Measurements from ENCODE around the gene LEFTY2. TPM values are rescaled to one million over a fixed set of nuclear protein-coding genes. Genes with fewer than 3 reads are reported as not detected.
A peak's percentile ranks its signal among the peaks of the same experiment; 100 is the strongest.
"Not testable (repeated sequence)": the region's sequence is repeated elsewhere in the genome, so short reads cannot be mapped to it uniquely, and the experiment has no call there.

Gene LEFTY2
- under 1 TPM in 1 of 2 experiments, not detected in 1; 0.10 TPM for total RNA-seq

DNA sequence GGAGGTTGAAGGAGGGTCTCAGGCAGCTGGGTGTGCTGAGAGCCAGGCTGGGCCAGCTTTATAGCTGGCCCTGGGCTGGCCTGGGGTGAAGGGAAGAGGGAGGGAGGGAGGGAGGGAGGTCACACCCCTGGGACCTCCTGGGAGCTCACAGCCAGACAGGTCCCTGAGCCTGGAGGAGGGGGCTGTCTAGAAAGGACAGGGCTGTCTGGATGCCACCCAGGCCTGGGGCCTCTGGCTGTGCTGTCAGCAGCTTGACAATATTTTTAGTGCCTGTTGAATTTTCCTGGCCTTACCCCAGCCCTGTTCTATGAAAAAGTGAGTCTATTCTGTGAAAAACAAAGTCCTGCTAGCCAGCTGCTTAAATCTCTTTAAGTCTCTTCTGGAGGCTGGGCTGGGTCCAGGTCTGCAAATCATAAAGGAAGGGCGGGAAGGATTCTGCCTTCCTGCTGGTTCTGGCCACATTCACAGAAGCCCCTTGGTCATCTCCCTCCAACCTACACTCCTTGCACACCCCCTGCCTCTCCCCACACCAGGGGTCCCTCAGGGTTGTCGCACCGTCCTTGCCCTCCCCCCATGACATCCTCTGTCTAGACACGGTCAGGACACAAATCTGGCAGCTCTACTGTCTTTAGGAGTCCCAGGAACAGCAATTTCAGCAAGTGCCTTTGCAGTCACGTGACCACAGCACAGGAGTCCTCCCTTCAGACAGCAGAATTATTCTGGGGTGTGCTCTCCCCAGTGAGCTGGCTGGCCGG, at the start of gene LEFTY2:
Gene LEFTY2 (minus strand): TSS at position 34 of the 755 bp plus-strand sequence. CDS start 80 bp downstream, outside the sequence.
- no peaks in the 10 kb centered on the region for H3K27me3 Mint-ChIP-seq (ENCODE audit: low read depth)
- no peak for DNase-seq
- no peak within 1 kb of the TSS for H3K27ac Mint-ChIP-seq
- H3K4me3 Mint-ChIP-seq: no peak within 1 kb of the TSS
- no peaks in the 10 kb centered on the region for H3K9me3 Mint-ChIP-seq
- CTCF ChIA-PET: interaction anchor here (2.0 kb wide), 1 partner anchor 20 kb away, joined by 5 read pairs; no protein-coding TSS in a partner anchor
- peaks cover 8% of the 10 kb centered on the region for H3K4me1 Mint-ChIP-seq (ENCODE audit: low read depth)
- intact Hi-C loops (cut with micrococcal nuclease): no loop called here
- no peaks in the 10 kb centered on the region for H3K36me3 Mint-ChIP-seq (ENCODE audit: low read depth)

- Mint-ChIP-seq H3K9me3 (no peaks in the 10 kb centered on the region), H3K27ac (peak overlapping the region; percentile 56), H3K27me3 (ENCODE audit: low read depth) (no peaks in the 10 kb centered on the region), H3K36me3 (ENCODE audit: low read depth) (peaks cover 47% of the 10 kb centered on the region), H3K4me3 (no peak overlapping the region), H3K4me1 (ENCODE audit: low read depth) (peaks cover 30% of the 10 kb centered on the region)
- CTCF ChIA-PET: interaction anchor here (0.6 to 3.3 kb wide), 24 partner anchors 9 to 596 kb away, joined by 3 to 32 read pairs (median 4); no protein-coding TSS in a partner anchor
- intact Hi-C loops (cut with micrococcal nuclease): loop anchor here (1.0 kb wide), 1 partner anchor 10 kb away; no protein-coding TSS in a partner anchor
- no peak for DNase-seq
Observed at GRCh38 chr1:225987491-225988316, 46.7 kb upstream of the LEFTY2 start.

DNA sequence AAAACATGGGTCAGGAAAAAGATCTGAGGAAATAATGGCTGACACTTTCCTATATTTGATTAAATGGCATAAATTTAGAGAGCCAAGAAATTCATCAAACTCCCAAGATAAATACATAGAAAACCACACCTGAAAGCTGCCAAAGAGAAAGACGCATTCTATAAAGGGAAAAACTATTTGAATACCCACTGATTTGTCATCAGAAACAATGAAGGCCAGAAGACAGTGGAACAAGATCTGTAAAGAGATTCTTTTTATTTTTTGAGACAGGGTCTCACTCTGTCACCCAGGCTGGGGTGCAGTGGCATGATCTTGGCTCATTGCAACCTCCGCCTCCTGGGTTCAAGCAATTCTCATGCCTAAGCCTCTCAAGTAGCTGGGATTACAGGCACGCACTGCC, 40.7 kb upstream of the LEFTY2 start:
- peaks cover 13% of the 10 kb centered on the region for H3K4me1 Mint-ChIP-seq (ENCODE audit: low read depth)
- DNase-seq: no peak
- CTCF ChIA-PET: interaction anchor here (1.3 to 1.4 kb wide), 2 partner anchors 49 to 507 kb away, joined by 4 read pairs; no protein-coding TSS in a partner anchor
- peaks cover 3% of the 10 kb centered on the region for H3K9me3 Mint-ChIP-seq
- peaks cover 37% of the 10 kb centered on the region for H3K36me3 Mint-ChIP-seq (ENCODE audit: low read depth)
- no peak overlapping the region for H3K27ac Mint-ChIP-seq
- H3K27me3 Mint-ChIP-seq (ENCODE audit: low read depth): no peaks in the 10 kb centered on the region
- H3K4me3 Mint-ChIP-seq: no peak overlapping the region
- intact Hi-C loops (cut with micrococcal nuclease): no loop called here

DNA sequence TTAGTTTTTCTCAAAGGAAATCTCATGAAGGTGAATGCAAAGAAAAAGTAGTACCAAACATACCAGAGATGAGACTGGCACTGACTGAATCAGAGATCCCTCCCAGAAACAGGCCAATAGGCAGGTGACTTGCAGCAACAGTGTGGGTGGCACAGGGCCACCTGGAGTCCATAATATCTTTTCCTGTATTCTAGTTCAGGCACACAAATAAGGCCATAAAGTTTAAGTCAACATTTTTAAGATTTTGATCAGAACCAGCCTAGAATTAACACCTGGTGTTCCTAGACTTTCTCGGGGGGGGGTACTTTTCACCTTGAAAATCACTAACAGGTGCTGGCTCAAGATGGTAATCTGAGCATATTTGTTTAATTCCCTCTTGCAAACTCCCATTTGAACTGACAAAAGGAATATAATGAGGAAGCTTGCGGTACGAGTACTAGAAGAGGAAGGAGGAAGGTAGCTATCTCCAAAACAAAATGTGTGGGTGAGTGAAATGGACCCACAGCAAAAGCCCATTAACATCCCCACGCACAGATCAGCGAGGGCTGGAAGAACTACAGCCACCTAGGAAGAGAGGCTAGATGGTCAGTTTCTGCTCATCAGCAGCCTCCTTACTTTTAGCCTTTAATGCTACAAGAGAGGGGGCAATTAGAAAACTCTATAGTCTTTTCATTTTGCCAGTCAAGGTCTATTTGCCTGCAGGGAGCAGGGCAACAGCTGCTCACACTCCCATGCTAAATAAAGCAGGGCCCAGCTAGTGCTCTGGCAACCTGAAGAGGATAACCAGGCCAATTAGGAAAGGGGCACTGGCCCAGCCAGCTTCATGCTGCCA, 39.2 kb upstream of the LEFTY2 start:
- no peak for DNase-seq
- intact Hi-C loops (cut with micrococcal nuclease): no loop called here
- CTCF ChIA-PET: interaction anchor here (0.6 to 1.4 kb wide), 4 partner anchors 17 to 506 kb away, joined by 3 to 4 read pairs (median 4); no protein-coding TSS in a partner anchor
- Mint-ChIP-seq H3K9me3 (peaks cover 3% of the 10 kb centered on the region), H3K27me3 (ENCODE audit: low read depth) (no peaks in the 10 kb centered on the region), H3K27ac (no peak overlapping the region), H3K4me3 (no peak overlapping the region), H3K4me1 (ENCODE audit: low read depth) (peaks cover 7% of the 10 kb centered on the region), H3K36me3 (ENCODE audit: low read depth) (peaks cover 31% of the 10 kb centered on the region)

DNA sequence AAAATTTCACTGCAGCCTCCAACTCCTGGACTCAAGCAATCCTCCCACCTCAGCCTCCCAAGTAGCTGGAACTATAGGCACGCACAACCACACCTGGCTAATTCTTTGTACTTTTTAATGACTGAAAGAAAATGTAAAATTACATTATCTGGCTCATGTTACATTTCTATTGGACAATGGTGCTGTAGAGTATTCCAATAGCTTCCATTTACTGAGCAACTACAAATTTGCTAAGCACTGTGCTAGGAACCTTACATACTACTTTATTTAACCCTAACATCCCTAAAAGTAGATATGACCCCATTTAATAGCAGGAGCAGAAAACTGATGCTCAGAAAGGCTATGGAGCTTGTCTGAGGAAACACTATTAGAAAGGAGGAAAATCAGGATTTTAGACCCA, 38.4 kb upstream of the LEFTY2 start:
- Mint-ChIP-seq H3K27me3 (ENCODE audit: low read depth) (no peaks in the 10 kb centered on the region), H3K4me1 (ENCODE audit: low read depth) (peaks cover 7% of the 10 kb centered on the region), H3K9me3 (peaks cover 3% of the 10 kb centered on the region), H3K36me3 (ENCODE audit: low read depth) (peaks cover 31% of the 10 kb centered on the region), H3K4me3 (no peak overlapping the region), H3K27ac (no peak overlapping the region)
- CTCF ChIA-PET: interaction anchor here (0.6 to 1.6 kb wide), 5 partner anchors 8 to 325 kb away, joined by 3 to 7 read pairs (median 4); no protein-coding TSS in a partner anchor
- intact Hi-C loops (cut with micrococcal nuclease): loop anchor here (5.0 kb wide), 1 partner anchor 143 kb away; no protein-coding TSS in a partner anchor
- no peak for DNase-seq

DNA sequence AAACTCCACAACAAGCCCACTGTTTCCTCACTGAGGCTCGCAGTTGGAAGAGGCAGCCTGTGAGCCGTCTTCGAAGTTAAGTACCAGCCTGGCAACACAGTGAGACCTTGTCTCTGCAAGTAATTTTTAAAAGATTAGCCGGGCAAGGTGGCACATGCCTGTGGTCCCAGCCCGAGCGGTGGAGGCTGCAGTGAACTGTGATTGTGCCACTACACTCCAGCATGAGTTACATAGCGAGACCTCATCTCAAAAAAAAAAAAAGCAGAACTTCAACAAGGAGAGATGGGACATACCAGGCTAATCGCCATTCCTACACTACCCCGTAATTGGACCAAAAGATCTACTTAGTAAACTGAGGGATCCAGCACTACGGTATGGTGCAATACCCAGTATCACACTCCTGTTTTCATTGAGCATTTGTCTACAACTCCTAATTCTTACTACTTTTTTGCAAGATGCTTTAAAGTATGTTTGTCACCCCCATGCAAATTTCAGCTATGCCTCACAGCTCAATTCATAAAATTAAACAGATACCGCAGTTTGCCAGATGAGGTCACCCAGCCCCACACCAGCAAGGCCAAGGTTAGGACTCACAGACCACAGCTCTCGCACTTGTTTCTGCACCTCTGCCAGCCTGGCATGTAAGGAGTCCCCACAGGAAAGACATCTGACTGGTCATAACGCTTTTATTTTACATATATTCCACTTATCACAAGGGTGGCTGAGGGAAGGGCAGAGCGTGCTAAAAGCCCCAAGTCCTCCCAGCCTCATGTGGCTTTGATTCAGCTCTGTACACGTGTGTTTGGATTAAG, 37.1 kb upstream of the LEFTY2 start:
- intact Hi-C loops (cut with micrococcal nuclease): loop anchor here (2.0 to 5.0 kb wide), 3 partner anchors 144 to 325 kb away; partner anchors contain the start of genes ENAH and SRP9
- Mint-ChIP-seq H3K27ac (no peak overlapping the region), H3K4me3 (no peak overlapping the region), H3K4me1 (ENCODE audit: low read depth) (peaks cover 7% of the 10 kb centered on the region), H3K36me3 (ENCODE audit: low read depth) (peaks cover 25% of the 10 kb centered on the region), H3K9me3 (peaks cover 3% of the 10 kb centered on the region), H3K27me3 (ENCODE audit: low read depth) (no peaks in the 10 kb centered on the region)
- CTCF ChIA-PET: interaction anchor here (1.4 to 1.6 kb wide), 2 partner anchors 15 to 503 kb away, joined by 4 to 5 read pairs; no protein-coding TSS in a partner anchor
- no peak for DNase-seq

DNA sequence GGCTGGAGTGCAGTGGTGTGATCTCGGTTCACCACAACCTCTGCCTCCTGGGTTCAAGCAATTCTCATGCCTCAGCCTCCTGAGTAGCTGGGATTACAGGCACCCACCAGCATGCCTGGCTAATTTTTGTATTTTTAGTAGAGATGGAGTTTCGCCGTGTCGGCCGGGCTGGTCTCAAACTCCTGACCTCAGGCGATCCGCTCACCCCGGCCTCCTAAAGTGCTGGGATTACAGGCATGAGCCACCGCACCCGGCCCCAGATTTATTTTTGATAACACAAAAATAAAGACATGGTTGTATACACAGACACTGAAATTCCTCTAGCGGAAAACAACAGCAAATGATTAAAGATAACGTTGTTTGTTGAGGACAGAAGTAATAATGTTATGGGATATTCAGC, 34.1 kb upstream of the LEFTY2 start:
- intact Hi-C loops (cut with micrococcal nuclease): loop anchor here (5.0 kb wide), 1 partner anchor 147 kb away; no protein-coding TSS in a partner anchor
- H3K4me1 Mint-ChIP-seq (ENCODE audit: low read depth): not testable (repeated sequence)

DNA sequence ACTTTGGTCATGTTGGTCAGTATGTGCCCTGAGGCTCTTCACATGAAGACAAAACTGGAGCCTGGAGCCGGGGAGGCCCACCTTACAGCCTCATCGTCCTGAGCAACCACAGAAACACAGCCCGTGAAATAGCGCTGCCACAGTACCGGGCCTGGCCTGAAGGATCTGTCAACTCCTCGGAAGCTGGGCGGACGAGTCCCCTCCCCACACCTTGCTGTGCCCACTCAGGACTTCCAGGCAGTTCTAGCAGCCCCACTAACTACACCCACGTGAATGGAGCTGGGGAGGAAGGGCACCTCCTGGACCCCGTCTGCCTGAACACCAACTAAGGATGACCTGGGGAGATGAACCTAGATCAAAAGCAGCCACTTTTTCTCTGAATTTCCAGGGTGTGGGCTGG, 33.4 kb upstream of the LEFTY2 start:
- no peaks in the 10 kb centered on the region for H3K9me3 Mint-ChIP-seq
- no peak overlapping the region for H3K27ac Mint-ChIP-seq
- intact Hi-C loops (cut with micrococcal nuclease): no loop called here
- H3K27me3 Mint-ChIP-seq (ENCODE audit: low read depth): no peaks in the 10 kb centered on the region
- peaks cover 3% of the 10 kb centered on the region for H3K36me3 Mint-ChIP-seq (ENCODE audit: low read depth)
- no peak for DNase-seq
- peaks cover 4% of the 10 kb centered on the region for H3K4me1 Mint-ChIP-seq (ENCODE audit: low read depth)
- CTCF ChIA-PET: interaction anchor here (0.6 to 3.1 kb wide), 12 partner anchors 12 to 555 kb away, joined by 3 to 19 read pairs (median 8); partner anchors contain the start of gene SRP9
- H3K4me3 Mint-ChIP-seq: no peak overlapping the region

More for the DNA sequence above, 34.1 kb upstream of the LEFTY2 start:
- not testable (repeated sequence) for H3K9me3 Mint-ChIP-seq; H3K4me3 Mint-ChIP-seq; DNase-seq; H3K27me3 Mint-ChIP-seq (ENCODE audit: low read depth); H3K36me3 Mint-ChIP-seq (ENCODE audit: low read depth); H3K27ac Mint-ChIP-seq
- CTCF ChIA-PET: interaction anchor here (0.7 to 2.9 kb wide), 14 partner anchors 11 to 502 kb away, joined by 3 to 19 read pairs (median 4); partner anchors contain the start of gene SRP9

GRCh38 chr1:225973158-225973557, 32.1 kb upstream of the LEFTY2 start:
- H3K27me3 Mint-ChIP-seq (ENCODE audit: low read depth): no peaks in the 10 kb centered on the region
- no peak overlapping the region for H3K4me3 Mint-ChIP-seq
- H3K27ac Mint-ChIP-seq: no peak overlapping the region
- DNase-seq: no peak
- peaks cover 4% of the 10 kb centered on the region for H3K4me1 Mint-ChIP-seq (ENCODE audit: low read depth)
- peaks cover 1% of the 10 kb centered on the region for H3K36me3 Mint-ChIP-seq (ENCODE audit: low read depth)
- CTCF ChIA-PET: interaction anchor here (0.7 to 3.1 kb wide), 5 partner anchors 10 to 553 kb away, joined by 3 to 19 read pairs (median 6); no protein-coding TSS in a partner anchor
- no peaks in the 10 kb centered on the region for H3K9me3 Mint-ChIP-seq
- intact Hi-C loops (cut with micrococcal nuclease): no loop called here

- Mint-ChIP-seq H3K27me3 (ENCODE audit: low read depth) (no peaks in the 10 kb centered on the region), H3K4me1 (ENCODE audit: low read depth) (peaks cover 4% of the 10 kb centered on the region), H3K4me3 (no peak overlapping the region), H3K36me3 (ENCODE audit: low read depth) (peaks cover 1% of the 10 kb centered on the region), H3K9me3 (no peaks in the 10 kb centered on the region), H3K27ac (no peak overlapping the region)
- intact Hi-C loops (cut with micrococcal nuclease): no loop called here
- CTCF ChIA-PET: interaction anchor here (0.6 to 3.1 kb wide), 5 partner anchors 10 to 497 kb away, joined by 4 to 13 read pairs (median 6); no protein-coding TSS in a partner anchor
- DNase-seq: no peak
Observed at GRCh38 chr1:225972344-225973152, 31.5 kb upstream of the LEFTY2 start.
